NCI-H146 treated with DMSO at 0.1 percent for 48 hours (cell line): ENCODE results near the gene CCNJL.
"Not testable (repeated sequence)": the region's sequence is repeated elsewhere in the genome, so short reads cannot be mapped to it uniquely, and the experiment has no call there.

Experiments used
- DNase-seq: peaks from one replicate; lab custom pipeline; 2025; ENCODE audit not compliant: unreplicated experiment; lab: John Stamatoyannopoulos, UW

Gene CCNJL

DNA sequence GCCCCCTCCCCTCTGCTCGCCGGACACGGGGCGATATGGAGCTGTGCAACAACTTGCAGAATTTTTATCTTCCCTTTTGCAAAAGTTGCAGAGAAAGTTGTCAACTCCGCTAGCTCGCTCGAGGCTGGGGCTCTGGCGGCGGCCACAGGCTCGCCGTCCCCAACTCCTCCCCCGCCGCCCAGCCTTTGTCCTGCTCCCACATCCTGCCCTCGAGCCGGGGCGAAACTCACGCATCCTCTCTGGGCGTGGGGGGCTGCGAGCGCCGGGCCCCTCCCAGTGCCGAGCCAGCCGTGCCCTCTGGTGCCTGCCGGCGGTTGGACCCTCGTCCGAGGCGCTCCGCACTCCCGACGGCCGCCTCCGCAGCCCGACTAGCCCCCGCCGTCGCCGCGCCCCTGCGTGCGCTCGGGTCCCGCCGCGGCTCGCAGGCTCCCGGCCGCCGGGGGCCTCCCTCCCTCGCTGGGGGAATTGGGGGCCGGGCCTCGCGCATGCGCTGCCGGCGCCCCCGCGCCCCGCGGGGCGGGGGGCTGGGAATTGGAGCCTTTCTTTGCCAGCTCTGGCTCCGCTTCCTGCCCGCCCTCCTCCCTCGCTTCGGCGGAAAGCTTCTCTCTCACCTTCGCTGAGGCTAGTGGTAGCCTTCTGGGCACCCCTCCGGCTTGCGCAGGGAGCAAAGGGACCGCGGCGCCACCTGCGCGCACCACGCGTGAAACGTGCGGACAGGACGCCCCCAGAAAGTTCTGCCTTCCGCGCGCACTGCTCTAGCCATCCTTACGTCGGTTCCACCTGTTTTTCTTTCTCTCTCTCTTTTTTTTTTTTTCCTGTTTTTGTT lies at the start of gene CCNJL:
CCNJL (minus strand) TSS at position 431 of the 826 bp plus-strand sequence. CDS start 641 bp downstream, outside the sequence.
- DNase-seq: peak; percentile 40

DNA sequence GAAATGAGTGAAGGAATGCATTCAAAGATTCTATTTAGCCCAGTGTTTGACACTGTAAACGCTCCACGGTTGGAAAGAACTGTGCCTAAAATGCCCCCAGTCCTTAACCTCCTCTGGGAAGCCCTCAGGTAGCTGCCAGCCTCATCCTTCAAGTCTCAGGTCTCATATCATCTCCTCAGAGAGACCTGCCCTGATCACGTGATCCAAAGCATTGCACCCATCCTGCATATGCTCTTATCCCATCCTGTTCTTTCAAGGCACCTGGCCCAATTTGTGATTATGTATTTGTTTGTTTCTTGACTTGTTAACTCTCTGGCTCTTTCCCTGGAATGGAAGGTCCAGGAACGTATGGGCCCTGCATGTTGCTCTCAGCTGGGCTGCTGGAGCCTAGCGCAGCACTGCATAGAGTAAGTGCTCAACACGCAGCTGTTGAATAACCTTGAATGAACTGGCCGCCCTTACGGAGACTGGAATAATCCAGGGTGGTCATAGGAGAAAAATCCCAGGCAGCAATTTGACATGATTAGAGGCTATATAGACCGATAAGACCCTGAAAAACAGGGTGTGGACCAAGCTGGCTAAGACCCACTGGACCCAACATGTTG lies 49.4 kb upstream of the CCNJL start:
- DNase-seq: no peak

DNA sequence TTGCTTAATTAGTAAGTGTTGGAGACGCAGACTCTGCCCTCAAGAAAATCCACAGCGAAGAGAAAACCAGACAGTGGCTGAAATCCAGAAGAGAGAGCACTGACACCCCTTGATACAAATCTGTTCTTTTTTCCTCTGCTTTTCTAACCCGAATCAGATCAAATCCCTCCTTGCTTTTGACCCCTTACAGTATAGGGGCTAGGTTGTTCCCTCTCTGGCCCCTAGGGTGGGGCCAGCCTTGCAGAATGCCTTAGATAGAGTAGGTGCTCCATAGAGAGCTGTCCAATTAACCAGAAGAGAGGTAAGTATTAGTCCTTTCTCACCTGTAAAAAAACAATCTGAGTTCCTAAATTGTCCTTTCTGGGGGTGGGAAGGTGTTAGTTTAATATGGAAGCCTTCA lies 47.9 kb upstream of the CCNJL start:
- no peak for DNase-seq

GRCh38 chr5:160359816-160360215 lies 47.5 kb upstream of the CCNJL start:
- DNase-seq: no peak

DNA sequence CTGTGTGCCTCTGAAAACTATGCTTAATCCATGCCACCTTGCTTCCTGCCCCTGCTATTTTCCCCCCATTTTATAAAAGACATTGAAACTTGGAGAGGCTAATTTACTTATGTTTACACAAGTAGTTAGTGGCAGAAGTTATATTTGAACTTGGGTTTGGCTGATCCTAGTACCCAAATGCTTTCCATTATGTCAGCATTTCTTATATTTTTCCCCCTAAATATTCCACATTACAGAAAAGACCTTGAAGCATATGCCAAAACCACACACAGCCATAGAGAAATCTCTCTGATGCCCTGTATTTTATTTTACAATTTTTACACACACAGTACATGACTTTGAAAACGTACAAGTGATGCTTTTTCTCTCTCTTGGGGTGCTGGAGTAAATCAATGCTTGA lies 46.9 kb upstream of the CCNJL start:
- no peak for DNase-seq

- DNase-seq: no peak
These were observed 45.6 kb upstream of the CCNJL start for GRCh38 chr5:160357861-160358411.

- DNase-seq: no peak
These were observed 45.0 kb upstream of the CCNJL start for GRCh38 chr5:160357394-160357793.

GRCh38 chr5:160356550-160357347 lies 44.4 kb upstream of the CCNJL start:
- no peak for DNase-seq

DNA sequence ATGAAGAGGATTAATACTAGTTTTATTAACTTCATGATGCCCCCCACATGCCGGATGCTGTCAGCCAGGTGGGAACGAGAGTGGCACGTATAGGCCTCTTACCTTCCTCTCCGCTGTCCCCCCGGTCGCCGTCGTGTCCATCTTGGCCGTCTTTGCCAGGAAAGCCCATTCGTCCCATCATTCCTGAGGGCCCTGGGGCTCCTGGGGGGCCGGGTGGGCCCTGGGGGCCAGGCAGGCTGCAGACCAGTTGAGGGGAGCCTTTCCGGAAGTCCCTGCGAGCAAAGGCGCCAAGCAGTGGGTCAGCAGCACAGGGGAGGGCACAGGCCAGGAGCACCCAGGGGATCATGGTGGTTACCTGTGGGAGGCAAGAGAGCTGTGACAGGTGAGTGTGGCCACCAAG lies 42.3 kb upstream of the CCNJL start:
- DNase-seq: no peak

DNA sequence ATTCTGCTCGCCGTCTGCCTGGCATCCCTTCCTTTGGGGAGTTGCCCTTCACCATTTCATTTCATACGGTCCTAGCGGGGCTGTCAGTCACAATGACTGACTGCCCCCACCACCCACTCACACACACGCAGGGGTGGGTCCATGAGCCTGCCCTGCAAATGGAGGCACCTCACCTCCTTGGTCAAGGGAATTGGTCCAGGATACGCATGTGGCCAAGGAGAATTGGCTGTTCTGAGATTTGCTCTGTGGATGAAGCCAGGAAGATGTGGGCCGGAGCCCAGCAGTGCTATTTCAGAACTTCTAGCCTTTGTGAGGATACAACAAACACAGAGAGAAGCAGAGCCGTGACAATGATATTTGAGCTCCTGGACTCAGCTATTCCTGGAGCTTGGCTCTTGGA lies 41.0 kb upstream of the CCNJL start:
- DNase-seq: no peak

DNA sequence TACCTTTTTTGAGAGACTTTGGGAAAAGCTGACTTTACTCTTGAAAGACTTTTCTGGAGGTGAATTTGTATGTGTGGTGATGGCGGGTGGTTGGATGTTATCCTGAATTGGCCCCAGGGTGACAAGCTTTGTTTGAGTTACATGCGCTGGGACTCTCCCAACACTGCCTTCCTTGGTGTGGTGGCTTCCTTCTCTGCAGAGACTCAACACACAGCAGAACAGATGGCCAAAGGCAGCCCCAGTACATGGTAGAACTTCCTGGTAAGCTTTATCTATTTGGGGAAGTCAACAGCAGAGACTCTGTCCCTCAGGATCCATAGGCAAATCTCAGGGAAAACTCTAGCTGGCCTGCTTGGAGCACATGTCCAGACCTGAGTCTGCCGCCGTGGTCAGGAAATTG lies 39.9 kb upstream of the CCNJL start:
- DNase-seq: no peak

- no peak for DNase-seq
These were observed 37.6 kb upstream of the CCNJL start for GRCh38 chr5:160349935-160350303.

DNA sequence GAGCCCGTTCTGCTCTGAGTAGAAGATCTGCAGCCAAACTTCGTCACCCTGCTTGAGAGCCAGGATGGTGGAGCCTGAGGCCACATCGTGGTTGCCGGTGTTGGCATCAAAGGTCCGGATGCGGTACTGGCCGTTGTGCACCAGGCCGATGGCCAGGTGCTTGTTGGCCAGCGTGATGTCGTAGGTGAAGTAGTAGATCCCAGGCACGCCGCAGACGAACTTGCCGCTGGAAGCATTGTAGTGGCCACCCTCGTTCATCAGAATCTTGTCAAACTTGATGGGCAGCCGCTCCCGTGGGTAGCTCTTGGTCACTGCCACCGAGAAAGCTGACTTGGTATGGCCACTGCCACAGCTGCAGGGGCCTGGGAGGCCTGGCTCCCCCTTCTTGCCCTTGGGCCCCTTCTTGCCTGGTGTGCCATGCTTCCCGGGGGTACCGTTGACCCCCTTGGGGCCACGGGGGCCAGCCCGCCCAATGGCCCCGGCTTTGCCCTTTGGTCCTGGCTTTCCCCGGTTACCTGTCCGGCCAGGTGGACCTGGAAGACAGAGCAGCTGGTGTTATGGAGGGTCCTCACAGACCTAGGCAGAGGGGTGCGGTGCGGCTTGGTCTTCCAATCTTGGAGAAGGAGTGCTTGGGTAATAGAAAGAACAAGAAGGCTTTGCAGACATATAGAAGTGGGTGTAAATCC lies 37.0 kb upstream of the CCNJL start:
- no peak for DNase-seq

DNA sequence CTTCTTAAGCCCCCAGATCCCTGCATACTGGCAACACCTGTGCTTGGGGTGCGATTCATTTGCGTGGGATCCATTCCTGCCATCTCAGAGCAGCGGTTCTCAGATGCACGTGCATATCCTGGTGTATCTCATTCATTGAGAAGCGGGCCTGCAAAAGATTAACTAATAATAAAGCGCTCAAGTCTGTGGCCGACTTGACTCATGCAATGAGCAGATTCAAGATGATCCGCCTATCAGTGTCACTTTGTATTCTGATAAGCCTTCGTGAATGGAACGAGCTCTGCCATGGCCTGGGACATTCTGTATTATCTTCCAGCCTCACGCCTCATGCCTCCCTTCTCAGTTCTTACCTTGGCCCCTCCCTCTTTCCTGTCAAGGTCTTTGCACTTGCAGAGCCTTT lies 35.7 kb upstream of the CCNJL start:
- DNase-seq: no peak

DNA sequence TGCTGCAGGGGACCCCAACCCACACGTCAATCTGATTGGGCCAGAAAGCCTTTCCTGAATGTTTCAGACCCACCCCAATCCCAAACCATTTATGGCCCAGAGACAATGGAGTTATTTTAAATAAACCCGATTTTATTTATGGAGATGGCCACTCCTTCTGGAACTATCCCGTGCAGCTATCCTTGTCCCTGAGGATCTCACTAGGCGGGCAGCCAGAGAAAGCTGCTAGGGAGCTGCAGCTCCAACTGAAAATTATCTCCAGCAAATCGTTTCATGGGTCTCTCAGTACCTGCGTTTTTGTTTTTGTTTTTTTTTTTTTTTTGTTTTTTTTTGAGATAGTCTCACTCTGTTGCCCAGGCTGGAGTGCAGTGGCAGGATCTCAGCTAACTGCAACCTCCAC lies 35.1 kb upstream of the CCNJL start:
- DNase-seq: no peak

GRCh38 chr5:160342413-160342941 lies 30.1 kb upstream of the CCNJL start:
- no peak for DNase-seq

- DNase-seq: no peak
These were observed 29.0 kb upstream of the CCNJL start for GRCh38 chr5:160341309-160341870.

DNA sequence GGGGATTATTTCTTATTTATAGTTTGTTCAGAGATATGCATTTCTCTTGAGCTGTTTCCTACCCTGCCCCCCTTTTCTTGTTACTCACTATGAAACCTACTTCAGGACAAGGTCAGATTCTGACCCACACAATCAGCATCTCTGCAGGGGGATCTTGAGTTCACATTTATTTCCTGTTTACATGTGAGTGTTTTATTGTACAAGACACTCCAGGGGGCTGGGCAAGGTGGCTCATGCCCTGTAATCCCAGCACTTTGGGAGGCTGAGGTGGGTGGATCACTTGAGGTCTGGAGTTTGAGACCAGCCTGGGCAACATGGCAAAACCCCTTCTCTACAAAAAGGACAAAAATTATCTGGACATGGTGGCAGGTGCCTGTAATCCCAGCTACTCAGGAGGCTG lies 28.1 kb upstream of the CCNJL start:
- DNase-seq: peak; percentile 3

DNA sequence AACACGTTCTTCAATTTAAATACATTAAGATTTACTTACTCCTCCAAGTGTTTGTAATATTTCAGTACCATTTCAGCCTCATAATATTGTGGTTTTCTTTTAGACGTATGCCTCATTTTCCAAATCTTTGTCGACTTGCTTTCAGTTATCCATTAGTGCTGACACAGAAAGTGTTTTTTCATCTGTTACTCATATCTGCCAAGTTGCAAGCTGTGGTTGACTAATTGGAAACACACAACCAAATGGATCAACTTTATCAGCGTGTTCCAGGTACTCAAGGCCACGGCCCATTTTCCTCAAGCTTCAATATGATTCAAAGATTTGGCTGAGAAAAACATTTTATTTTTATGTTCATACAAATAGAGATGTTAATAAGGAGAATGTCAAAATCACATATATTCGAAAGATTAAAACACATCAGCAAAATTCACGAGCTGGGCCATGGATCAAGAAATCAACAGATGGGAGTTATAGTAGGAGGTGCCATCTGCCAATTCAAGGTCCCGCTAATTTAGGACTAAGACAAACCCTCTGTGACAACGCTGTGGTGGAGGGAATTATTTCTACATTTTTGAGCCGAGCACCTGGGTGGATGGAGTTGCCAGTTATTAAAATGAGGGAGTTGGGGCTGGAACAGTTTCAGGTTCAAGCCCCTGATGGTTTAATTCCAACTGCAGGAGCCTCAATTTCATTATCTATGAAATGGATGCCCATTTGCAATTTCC lies 27.2 kb upstream of the CCNJL start:
- no peak for DNase-seq

DNA sequence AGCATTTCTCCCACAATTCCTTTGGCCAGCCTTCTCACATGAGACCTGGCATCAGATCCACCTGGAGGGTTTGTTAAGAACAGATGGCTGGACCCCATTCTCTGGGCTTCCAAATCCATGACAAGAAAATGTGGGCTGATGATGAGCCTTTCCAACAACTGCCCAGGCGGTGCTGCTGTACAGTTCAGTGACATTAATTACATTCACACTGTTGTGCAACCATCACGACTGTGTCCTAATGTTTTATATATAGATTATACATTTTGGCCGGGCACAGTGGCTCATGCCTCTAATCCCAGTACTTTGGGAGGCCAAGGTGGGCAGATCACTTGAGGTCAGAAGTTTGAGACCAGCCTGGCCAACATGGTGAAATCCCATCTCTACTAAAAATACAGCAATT lies 22.4 kb upstream of the CCNJL start:
- DNase-seq: not testable (repeated sequence)
